T1000 (cell line): ENCODE data around the gene EID3.
"Not testable (repeated sequence)": the region's sequence is repeated elsewhere in the genome, so short reads cannot be mapped to it uniquely, and the experiment has no call there.

Experiments
- DNase-seq: peaks from one replicate; lab custom pipeline; 2025; ENCODE audit warnings: mixed read lengths; lab: John Stamatoyannopoulos, UW

EID3 gene

GRCh38 chr12:104290320-104290719 is 13.2 kb upstream of the EID3 start:
- DNase-seq = no peak

- DNase-seq = no peak
Observed at GRCh38 chr12:104290855-104291254, 12.7 kb upstream of the EID3 start.

DNA sequence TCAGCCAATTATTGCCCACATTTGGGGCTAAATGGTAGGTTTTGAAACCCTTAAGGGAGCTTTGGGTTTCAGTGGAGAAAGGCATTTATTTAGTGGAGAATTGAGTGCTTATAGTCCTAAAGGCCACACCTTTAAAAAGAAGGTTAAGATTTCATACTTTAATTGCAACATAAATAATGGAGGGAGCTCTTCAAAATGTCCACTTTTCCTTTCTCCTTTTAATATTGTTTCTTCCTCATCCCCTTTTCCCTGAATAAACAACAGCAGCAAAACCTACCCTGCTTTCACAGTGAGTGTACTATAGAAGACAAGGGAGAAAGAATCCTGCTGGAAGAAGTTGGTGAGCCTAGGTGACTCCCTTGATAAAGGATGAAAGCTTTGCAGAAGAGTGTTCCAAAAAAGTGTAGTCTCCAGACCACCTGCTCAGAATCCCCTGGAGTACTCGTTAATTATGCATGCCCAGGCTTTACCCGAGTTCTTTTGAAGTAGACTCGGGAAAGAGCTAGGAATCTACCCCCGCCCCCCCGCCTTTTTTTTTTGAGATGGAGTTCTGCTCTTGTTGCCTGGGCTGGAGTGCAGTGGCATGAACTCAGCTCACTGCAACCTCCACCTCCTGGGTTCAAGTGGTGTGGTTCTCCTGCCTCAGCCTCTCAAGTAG is 11.5 kb upstream of the EID3 start:
- no peak for DNase-seq

- DNase-seq = no peak
Observed at GRCh38 chr12:104292872-104293794, 10.4 kb upstream of the EID3 start.

- DNase-seq = not testable (repeated sequence)
Observed at GRCh38 chr12:104294158-104294859, 9.2 kb upstream of the EID3 start.

DNA sequence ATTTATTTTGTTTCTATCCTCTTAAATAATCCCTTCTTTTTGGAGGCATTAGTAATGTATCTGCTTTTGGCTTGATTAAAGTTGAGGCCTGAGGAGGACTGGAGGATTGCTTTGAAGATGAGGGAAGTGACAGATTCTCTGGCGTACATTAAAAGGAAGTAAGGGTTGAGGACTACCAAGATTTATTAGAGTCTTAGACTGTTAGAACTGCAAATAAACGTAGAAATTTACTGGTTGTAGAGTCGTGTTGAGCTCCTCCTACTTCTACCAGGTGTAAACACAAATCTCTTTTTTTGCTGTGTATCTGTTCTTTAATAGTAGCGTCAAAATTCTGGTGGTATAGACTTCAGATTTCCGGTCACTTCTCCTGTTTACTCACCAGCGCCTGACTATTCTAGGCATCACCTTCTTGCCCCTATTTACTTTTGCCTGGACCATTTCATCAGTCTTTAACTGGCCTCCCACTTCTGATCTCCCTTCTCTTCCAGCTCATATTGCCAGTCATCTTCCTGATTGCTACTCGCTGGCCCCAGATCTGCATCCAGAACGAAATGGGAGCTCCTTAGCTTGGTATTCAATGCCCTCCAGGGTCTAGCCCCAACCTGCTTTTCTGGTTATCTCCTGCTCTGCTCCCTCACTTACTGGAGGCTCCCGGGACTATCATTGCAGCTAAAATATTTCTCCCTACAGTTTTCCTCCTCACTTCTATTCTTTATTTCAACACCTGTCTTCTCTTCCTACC is 8.4 kb upstream of the EID3 start:
- DNase-seq = no peak

- no peak for DNase-seq
Observed at GRCh38 chr12:104295954-104296353, 7.6 kb upstream of the EID3 start.

DNA sequence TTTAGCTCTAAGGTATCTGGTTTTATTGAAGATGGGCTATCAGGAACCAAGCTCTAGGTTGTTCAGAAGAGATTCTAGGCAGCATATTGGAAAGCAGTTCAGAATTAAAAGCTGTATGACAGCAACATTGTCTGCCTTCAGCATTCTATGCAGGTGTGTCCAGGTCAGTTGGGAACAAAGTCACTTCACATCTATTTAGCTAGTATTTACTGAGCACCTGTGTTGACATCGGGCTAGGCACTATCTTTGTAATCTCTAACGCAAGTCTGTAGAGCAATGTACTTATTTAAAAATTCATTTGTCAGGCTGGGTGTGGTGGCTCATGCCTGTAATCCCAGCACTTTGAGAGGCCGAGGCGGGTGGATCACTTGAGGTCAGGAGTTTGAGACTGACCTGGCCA is 6.8 kb upstream of the EID3 start:
- no peak for DNase-seq

DNA sequence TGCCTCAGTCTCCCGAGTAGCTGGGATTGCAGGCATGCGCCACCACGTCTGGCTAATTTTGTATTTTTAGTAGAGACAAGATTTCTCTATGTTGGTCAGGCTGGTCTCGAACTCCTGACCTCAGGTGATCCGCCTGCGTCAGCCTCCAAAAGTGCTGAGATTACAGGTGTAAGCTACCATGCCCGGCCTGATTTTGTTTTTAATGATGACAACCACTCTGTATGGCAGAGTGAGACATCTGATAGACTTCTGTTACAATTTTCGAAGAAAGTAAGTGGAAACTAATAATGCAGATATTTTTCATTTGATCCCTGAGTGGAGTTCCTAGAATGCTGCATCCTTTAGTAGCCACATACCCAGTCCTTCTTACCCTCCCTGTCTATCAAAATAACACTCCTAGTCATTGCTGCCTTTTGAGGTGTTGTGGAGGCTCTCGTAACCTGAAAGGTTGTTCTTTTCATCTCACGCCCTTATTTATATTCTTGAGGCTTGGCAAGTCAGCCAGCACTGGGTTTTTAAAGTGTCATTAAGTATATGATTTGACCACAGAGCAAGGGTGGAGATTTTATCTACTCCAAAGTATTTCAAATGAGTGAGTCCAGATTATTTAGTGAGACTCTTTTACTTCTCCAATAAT is 5.9 kb upstream of the EID3 start:
- DNase-seq = no peak

DNA sequence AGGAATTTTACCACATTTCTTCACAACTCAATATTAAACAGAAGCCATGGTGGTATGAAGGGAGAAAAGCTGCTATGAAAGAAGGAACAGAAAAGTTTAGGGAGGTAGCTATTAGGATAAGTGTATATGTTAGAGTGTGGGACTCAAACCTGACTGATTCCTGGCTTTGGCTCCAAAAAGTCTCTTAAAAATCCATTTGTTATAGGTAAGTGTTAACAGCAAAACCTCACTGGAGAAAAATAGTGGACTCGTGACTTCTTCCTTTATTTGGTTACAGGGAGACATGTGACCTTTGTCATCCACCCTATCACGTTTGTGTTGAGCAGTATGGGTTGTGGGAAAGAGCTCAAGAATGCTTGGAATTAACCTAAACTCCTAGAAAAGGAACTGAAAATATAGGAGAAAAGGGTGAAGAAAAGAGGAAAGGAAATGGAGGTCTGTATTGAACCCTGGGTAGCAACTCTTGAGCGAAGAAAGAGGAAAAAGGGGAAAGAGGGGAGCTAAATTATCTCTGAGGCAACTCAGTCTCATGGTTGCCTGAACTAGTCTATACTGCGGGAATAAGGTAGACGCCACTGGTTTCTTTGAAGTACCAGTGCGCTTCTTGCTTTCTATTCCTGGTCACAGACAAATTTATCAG is 3.6 kb upstream of the EID3 start:
- no peak for DNase-seq

DNA sequence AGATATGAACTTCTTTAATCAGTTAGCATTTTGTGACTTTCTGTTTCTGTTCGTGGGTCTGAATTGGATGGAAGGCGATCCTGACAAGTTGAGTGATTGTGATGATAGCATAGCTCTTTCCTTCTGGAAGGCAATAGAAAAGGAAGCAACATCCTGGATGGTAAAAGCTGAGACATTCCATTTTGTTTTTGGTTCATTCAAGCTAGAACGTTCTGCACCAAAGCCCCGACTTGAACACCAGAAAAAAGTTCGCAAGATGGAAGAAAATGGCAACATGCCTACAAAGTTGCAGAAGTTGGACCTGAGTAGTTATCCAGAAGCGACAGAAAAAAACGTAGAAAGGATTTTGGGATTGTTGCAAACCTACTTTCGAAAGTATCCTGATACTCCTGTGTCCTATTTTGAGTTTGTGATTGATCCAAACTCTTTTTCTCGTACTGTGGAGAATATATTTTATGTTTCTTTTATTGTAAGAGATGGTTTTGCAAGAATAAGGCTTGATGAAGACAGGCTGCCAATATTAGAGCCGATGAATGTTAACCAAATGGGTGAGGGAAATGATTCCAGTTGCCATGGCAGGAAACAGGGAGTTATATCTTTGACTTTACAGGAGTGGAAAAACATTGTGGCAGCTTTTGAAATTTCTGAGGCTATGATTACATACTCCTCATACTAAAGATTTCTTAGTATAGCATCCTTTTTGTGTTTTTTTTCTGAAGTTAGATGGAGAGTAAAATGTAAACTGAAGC is 896 bp downstream of the EID3 start:
- no peak for DNase-seq

DNA sequence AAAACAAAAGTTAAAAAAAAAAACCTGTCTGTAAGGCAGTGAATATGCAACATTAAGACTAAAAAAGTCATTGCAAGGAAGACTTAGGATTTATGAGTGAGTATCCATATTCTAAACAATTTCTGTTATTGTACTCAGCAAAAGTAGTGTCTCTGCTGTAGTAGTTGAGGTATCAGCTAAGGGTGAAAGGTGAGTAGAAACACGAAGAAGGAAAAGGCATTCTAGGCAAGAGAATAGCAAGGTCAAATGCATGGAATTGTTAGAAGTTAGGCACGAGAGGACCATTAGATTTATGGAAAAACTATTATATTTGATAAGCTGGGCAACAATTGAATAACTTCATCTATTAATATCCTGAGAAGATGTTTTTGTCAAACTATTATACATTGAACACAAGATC is 1.8 kb downstream of the EID3 start:
- DNase-seq = no peak

GRCh38 chr12:104306376-104306775 is 2.8 kb downstream of the EID3 start:
- DNase-seq = no peak

GRCh38 chr12:104306943-104307654 is 3.6 kb downstream of the EID3 start:
- no peak for DNase-seq

- DNase-seq = no peak
Observed at GRCh38 chr12:104307655-104308000, 4.1 kb downstream of the EID3 start.

DNA sequence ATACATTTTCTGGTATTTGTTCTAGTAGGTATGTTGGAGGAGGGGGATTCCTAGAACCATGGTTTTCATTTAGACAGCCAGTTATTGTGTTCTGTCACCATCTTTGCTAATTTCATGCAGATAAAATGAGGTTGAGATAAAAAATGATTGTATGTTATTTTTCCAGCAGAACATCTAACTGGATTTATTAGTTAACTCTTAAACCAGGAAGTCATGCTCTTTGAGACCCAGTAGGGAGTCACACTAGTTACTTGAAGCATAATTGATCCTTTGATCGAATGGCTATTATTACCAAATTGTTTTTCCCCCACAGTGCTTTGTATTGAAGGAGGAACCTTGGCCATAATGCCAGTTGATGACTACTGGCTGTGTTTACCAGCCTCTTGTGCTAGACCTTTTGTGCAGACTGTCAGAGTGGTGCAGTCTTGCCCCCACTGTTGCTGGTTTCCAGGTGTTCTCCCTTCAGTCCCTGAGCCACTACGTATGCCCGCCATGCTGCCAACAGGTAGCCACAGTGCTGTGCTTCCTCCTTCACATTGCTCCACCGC is 6.0 kb downstream of the EID3 start:
- no peak for DNase-seq

GRCh38 chr12:104310751-104311633 is 7.5 kb downstream of the EID3 start:
- no peak for DNase-seq

DNA sequence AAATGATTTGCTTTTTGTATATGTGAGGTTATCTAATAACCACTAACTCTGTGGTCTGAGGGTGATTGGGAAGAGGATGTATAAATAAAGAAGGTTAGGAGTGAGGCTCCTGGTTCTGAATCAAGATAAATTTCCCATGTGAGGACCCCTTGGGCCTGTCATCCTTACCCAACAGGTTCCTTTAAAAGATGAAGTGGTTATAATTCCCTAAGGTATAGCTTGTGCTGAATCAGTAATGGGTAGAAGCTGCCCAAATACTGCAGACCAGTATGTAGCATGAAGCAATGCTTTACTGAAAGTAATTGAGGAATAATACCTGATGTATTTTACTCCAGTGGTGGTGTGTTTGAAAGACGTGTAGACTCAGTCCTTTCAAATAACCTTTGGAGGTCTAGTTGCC is 8.7 kb downstream of the EID3 start:
- DNase-seq = no peak
